Measurements from ENCODE around the gene SPATA7. TPM values are rescaled to one million over a fixed set of nuclear protein-coding genes. Genes with fewer than 3 reads are reported as not detected.

The SPATA7 gene
- total RNA-seq, 1 experiment from 2014 or later: 5.2 TPM

GRCh38 chr14:88392609-88393008 lies 7.2 kb downstream of the SPATA7 start:
- no peaks in the 10 kb centered on the region for H3K36me3 ChIP-seq (ENCODE audit: insufficient read depth, low read length, poor library complexity, severe bottlenecking)
- intact Hi-C loops (cut with micrococcal nuclease; ENCODE audit: unreplicated experiment): no loop called here
- ChIA-PET CTCF (no interaction called here), POLR2A (ENCODE audit: low non-redundant PET) (no interaction called here)
- TF ChIP-seq EZH2 (IDR thresholded peaks at IDR 0.05; ENCODE audit: borderline replicate concordance, low read depth, low read length, poor library complexity, severe bottlenecking) (no peak), CTCF (conservative IDR thresholded peaks at IDR 0.05; ENCODE audit: low read depth, low read length) (no peak)
- H3K4me3 ChIP-seq (ENCODE audit: low read depth, low read length, poor library complexity, severe bottlenecking): no peak overlapping the region
- H3K4me1 ChIP-seq (ENCODE audit: insufficient read depth, low read length, poor library complexity, severe bottlenecking): no peaks in the 10 kb centered on the region
- no TSS peak for BruUV-seq (replicated peaks)
- H3K27ac ChIP-seq (ENCODE audit: low read depth, low read length, poor library complexity, severe bottlenecking): no peak overlapping the region
- no peak for DNase-seq (ENCODE audit: low spot score)
- no peaks in the 10 kb centered on the region for H3K9me3 ChIP-seq (ENCODE audit: low read depth, low read length, poor library complexity, severe bottlenecking)
- H3K27me3 ChIP-seq (replicated peaks; ENCODE audit: insufficient read depth, low read depth, low read length, poor library complexity): no peaks in the 10 kb centered on the region

GRCh38 chr14:88411039-88411438 lies 25.6 kb downstream of the SPATA7 start:
- Histone ChIP-seq H3K4me3 (ENCODE audit: low read depth, low read length, poor library complexity, severe bottlenecking) (no peak overlapping the region), H3K4me1 (ENCODE audit: insufficient read depth, low read length, poor library complexity, severe bottlenecking) (no peaks in the 10 kb centered on the region), H3K36me3 (ENCODE audit: insufficient read depth, low read length, poor library complexity, severe bottlenecking) (no peaks in the 10 kb centered on the region), H3K9me3 (ENCODE audit: low read depth, low read length, poor library complexity, severe bottlenecking) (peaks cover 2% of the 10 kb centered on the region), H3K27me3 (replicated peaks; ENCODE audit: insufficient read depth, low read depth, low read length, poor library complexity) (no peaks in the 10 kb centered on the region), H3K27ac (ENCODE audit: low read depth, low read length, poor library complexity, severe bottlenecking) (no peak overlapping the region)
- CTCF ChIA-PET: no interaction called here
- no TSS peak for BruUV-seq (replicated peaks)
- DNase-seq (ENCODE audit: low spot score): no peak
- no peak for TF ChIP-seq EZH2 (IDR thresholded peaks at IDR 0.05; ENCODE audit: borderline replicate concordance, low read depth, low read length, poor library complexity, severe bottlenecking)
- TF ChIP-seq CTCF (conservative IDR thresholded peaks at IDR 0.05; ENCODE audit: low read depth, low read length): no peak
- POLR2A ChIA-PET (ENCODE audit: low non-redundant PET): no interaction called here
- intact Hi-C loops (cut with micrococcal nuclease; ENCODE audit: unreplicated experiment): no loop called here

- no peak for TF ChIP-seq CTCF (conservative IDR thresholded peaks at IDR 0.05; ENCODE audit: low read depth, low read length)
- CTCF ChIA-PET: no interaction called here
- H3K9me3 ChIP-seq (ENCODE audit: low read depth, low read length, poor library complexity, severe bottlenecking): peaks cover 3% of the 10 kb centered on the region
- H3K27me3 ChIP-seq (replicated peaks; ENCODE audit: insufficient read depth, low read depth, low read length, poor library complexity): no peaks in the 10 kb centered on the region
- no peak overlapping the region for H3K27ac ChIP-seq (ENCODE audit: low read depth, low read length, poor library complexity, severe bottlenecking)
- no peaks in the 10 kb centered on the region for H3K36me3 ChIP-seq (ENCODE audit: insufficient read depth, low read length, poor library complexity, severe bottlenecking)
- POLR2A ChIA-PET (ENCODE audit: low non-redundant PET): no interaction called here
- H3K4me3 ChIP-seq (ENCODE audit: low read depth, low read length, poor library complexity, severe bottlenecking): no peak overlapping the region
- no TSS peak for BruUV-seq (replicated peaks)
- no peak for DNase-seq (ENCODE audit: low spot score)
- H3K4me1 ChIP-seq (ENCODE audit: insufficient read depth, low read length, poor library complexity, severe bottlenecking): no peaks in the 10 kb centered on the region
- intact Hi-C loops (cut with micrococcal nuclease; ENCODE audit: unreplicated experiment): no loop called here
Observed at GRCh38 chr14:88417594-88417993, 32.1 kb downstream of the SPATA7 start.

Data from A673 (cell line).